Measurements from ENCODE around the gene SARS2.

Gene SARS2

DNA sequence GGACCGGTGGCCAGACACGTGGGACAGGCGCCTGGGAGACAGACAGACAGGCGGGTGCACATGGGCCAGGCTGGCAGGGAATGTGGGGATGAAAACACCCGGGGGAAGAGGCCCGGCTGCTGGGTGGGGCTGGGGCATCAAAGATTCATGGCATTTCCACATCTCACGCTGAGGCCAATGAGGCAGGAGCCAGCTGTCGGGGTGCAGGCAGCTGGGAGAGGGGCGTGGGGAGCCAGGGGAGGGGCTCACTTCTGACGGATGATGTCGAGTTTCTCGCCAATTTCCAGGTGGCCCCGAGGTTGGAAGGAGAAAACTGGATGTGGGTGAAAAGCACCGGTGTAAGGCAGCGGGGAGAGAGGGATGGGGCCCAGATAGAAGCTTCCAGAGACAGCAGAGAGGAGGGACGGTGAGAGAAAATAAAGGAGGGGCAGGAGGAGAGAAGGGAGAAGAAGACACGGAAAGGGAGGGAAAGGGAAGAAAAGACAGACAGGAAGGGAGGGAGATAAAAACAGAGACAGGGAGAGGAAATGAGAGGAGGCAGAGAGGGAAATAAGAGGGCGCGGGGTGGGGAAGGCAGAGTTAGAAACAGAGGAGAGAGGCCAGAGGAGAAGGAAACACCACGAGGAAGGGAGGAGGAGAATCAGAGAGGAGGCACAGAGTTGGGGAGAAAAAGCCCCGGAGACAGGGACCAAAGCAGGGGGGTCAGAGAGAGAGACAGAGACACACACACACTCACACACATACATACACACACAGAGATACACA is 10.5 kb downstream of the SARS2 start:
- no peak for DNase-seq

DNA sequence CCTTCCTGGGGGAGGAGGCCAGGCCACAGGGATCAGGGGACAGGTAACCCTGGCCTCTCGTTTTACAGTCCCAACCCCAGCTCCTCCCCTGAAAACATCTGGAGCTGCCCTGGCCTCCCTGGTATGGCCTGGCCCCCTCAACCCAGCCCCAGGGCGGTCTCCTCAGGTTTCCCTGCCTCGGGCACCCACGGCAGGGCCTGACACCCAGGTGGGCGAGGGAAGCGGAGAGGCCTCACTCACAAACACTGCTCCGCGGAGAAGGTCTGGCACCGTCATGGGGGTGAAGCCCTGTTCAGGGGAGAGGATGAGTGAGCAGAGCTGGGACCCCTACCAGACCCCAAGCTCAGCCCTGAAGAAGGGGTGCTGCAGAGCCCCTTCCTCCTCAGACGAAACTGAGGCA is 12.0 kb downstream of the SARS2 start:
- no peak for DNase-seq

DNA sequence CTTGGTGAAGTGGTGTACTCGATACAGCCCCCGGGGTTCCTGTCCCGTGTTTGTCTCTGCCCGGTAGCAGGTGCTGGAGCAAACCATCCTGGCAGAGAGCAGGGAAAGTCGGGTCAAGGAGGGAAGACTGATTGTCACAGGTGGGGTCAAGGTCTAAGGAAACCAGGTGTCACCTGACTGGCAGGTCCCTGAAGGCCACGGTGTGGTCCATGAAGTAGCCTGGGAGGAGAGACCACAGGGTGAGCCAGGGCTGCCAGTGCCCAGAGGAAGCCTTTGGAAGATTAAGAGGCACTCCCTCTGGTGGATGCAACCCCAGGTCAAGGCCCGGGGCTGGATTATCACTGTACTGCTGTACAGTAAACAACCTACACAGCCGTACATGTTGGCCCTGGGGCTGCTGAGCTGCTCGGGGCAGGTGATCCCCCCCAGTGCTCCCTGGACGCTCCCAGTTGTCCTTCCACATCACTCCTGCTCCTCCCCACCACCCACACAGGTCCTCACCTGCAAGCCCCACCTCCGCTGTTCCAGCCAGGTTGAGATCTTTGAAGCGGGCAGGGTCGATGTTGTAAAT is 12.6 kb downstream of the SARS2 start:
- no peak for DNase-seq

DNA sequence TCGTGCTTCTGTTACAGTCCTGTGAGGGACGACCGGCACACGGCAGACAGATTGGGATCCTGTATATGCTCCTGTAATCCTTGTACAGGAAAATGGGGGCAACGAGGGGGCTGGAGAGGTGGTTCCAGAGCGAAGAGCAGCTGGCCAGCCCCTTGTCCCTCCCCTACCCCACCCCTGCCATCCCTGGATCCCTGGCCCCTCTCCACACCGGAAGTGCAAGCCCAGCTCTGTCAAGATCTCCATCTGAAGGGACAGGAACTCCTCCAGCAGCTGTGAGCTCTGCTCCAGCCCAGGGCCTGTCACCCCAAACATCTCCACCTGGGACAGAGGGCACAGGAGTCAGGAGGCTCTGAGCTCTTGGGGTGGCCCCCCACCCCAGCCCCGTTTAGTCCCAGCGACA is 13.0 kb downstream of the SARS2 start:
- DNase-seq, result no peak

DNA sequence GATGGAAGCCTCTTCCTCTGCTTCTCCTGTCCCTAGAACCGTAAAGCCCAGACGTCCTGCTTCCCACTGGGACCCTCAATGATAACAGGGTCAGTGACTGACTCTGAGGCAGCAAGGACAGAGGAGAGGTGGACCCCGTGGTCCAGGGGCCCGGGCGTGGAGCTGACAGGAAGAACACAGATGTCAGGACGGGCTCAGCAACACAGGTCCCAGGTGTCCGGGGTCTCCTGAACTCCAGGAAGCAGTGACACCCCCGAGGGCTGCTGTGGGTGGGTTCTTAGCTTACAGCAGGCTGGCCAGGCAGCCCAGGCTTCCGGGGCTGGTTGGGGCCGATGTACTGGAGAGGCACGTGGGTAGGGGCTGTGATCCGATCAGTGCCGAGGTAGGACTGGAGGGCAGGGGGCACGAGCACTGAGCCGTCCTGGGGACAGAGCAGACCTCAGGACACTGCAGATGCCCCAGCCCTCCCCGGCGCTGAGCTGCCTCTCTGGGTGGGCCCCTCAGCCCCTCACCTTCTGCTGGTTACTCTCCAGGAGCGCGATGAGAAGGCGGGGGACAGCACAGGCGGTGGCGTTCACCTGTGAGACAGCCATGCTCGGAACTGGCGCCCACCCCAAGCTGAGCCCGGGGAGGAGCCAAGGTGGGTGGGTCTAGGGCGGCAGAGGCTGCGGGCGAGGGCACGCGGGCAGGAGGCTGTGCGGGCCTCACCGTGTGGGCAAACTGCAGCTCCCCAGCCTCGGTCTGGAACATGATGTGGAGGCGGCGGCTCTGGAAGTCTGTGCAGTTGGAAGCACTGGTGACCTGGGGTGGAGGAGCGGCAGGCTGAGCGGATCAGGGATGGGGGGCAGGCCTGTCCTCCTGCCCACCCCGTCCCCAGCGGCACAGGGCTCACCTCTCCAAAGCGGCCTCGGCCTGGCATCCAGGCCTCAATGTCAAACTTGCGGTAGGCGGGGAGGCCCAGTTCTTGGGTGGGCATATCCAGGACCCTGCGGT is 14.9 kb downstream of the SARS2 start:
- DNase-seq, result no peak

DNA sequence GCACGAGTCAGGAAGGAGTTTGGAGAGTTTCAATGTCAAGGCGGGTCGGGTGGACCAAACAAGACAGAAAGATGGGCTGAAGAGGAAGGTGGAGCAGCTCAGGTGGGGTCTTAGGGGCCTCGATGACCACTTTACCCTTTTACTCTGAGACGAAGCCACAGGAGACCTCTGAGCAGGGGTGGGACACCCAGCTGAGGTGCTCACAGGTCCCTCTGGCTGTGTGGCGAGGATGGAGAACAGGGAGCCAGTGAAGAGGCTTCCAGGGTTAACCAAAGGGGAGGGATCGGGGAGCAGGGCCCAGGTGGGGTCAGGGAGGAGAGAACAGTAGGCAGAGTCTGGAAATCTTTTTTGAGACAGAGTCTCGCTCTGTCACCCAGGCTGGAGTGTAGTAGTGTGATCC is 16.6 kb downstream of the SARS2 start:
- no peak for DNase-seq

DNA sequence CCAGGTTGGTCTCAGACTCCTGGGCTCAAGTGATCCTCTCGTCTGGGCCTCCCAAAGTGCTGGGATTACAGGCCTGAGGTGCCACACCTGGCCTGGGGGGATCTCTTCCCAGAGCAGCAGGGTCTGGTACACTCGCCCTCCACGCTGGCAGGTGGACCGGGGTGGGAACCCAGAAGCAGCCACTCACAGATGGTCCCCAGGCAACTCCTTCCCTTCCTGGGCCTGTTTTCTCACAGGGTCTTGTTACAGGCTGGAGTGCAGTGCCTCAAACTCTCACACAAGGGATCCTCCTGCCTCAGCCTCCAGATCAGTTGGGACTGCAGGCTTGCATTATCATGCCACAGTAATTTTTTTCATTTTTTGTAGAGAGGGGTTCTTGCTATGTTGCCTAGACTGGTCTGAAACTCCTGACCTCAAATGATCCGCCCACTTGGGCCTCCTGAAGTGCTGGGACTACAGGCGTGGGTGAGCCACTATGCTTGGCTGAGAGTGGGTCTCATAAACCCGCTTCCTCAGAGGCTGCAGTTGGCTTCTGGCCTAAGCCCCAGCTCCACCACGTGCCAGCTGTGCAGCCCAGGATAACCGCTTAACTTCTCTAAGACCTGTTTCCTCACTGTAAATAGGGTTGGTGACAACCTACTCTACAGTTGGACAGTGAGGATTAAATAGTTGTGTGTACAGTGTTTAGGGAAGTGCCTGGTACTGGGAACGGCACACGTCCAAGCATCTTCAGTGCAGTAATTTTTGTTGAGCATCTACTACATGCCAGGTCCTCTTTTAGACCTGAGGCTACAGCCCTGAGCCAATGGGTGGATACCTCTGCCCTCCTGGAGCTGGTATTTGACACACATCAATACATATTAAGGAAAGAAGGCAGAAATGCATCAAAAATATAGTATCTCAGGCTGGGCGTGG is 17.7 kb downstream of the SARS2 start:
- no peak for DNase-seq

DNA sequence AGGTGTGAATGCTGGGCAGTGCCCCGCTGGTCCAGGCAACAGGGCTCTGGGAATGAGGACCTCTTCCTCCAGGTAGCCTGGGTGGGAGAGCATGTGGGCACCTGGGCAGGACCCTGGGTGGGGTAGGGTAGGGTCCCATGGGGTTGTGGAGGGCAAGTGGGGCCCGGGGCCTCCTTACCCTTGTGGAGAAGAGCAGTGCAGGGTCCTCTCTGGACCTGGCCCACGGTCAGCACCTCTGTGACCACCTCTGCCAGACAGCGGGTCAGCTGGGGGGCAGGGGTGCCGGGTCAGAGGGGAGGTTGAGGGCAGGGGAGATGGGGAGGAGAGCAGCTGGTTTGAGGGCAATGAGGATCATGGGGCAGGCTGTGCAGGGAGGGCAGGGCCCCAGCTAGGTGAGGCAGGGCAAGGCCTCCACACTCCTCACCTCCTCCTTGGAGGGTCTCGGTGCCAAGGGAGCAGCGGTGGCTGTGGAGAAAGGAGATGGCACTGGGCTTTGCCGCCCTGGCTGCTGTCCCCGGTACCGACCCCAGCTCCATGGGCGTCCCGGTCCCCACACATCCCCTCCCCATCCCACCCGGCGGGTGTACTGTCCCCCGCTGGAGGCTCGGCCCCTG is 19.1 kb downstream of the SARS2 start:
- no peak for DNase-seq

DNA sequence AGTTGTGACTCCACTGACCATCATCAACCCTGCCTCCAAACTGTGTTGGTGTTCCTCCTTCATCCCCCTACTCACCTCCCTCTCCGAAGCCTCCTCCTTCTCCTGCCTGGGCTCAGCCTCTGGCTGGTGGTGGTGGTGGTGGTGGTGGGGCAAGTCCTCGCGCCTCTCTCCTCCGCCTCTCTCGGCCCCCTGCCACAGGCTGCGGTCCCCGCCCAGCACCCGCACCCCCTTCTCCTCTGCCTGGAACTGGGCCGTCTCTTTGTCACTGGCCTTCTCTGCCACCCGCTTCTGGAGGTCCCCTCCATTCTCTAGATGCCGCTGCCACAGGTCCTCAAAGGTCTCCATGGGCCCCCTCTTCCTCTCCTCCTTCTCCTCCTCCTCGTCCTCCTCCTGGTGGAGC is 20.1 kb downstream of the SARS2 start:
- no peak for DNase-seq

DNA sequence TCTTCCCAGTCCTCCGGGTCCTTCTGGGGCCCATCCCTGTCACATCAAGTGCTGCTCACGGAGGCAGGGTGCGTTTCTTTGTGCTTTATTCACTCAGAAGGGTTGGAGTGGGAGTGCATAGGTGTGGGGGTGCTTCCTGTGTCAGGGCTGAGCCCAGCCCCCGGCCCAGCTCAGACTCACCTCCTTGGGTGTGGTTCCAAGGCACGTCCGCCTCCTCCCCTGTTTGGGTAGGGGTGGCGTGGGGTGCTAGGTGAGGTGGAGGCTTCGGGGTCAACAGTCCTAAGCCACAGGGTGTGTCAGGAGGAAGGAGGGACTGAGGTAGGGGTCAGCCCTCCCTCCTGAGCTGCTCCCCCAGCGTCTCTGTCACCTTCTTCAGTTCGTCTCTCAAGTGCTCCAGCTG is 21.7 kb downstream of the SARS2 start:
- peak in 1 of 58 donors; percentile 24 for DNase-seq

DNA sequence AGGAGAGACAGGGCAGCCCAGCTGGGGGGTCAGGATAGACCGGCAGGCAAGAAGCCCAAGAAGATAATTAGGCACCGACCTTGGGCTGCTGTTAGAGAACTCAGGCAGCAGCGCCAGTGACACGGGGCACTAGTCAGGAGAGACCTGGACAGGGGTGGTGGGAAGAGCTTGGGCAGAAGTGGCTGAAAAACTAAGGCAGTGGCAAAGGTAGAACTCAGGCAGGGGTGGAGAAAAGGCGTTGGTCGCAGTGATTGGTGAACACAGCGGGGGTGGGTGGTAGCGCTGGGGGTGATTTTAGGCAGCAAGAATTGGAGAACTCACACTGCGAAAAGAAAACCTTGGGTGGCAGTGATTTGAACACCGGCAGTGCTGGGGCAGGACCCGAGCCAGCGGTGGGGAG is 22.9 kb downstream of the SARS2 start:
- no peak for DNase-seq

DNA sequence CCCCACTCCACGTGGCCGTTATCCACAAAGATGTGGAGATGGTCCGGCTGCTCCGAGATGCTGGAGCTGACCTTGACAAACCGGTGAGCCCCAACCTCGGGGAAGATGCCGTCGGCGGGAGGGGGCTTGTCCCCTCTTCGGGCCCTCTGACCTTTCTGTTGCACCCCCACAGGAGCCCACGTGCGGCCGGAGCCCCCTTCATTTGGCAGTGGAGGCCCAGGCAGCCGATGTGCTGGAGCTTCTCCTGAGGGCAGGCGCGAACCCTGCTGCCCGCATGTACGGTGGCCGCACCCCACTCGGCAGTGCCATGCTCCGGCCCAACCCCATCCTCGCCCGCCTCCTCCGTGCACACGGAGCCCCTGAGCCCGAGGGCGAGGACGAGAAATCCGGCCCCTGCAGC is 23.3 kb downstream of the SARS2 start:
- DNase-seq, result no peak

DNA sequence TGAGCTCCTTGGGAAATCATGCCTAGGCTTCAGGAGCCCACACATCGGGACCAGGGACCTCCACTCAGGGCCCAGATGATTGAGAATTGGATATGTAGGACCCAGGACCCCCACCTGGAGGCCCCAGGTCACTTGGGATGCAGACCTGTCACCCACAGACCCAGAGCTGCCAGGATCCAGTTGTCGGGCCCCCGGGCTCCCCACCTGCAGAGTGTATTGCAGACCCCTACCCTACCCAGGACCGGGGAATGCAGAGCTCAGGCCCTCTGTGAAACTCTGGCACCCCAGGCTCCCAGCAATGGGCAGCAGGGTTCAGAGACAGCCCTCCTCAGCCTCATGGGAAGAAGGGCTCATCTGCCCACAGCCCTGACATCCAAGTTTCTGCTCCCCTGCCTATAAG is 24.9 kb downstream of the SARS2 start:
- no peak for DNase-seq

DNA sequence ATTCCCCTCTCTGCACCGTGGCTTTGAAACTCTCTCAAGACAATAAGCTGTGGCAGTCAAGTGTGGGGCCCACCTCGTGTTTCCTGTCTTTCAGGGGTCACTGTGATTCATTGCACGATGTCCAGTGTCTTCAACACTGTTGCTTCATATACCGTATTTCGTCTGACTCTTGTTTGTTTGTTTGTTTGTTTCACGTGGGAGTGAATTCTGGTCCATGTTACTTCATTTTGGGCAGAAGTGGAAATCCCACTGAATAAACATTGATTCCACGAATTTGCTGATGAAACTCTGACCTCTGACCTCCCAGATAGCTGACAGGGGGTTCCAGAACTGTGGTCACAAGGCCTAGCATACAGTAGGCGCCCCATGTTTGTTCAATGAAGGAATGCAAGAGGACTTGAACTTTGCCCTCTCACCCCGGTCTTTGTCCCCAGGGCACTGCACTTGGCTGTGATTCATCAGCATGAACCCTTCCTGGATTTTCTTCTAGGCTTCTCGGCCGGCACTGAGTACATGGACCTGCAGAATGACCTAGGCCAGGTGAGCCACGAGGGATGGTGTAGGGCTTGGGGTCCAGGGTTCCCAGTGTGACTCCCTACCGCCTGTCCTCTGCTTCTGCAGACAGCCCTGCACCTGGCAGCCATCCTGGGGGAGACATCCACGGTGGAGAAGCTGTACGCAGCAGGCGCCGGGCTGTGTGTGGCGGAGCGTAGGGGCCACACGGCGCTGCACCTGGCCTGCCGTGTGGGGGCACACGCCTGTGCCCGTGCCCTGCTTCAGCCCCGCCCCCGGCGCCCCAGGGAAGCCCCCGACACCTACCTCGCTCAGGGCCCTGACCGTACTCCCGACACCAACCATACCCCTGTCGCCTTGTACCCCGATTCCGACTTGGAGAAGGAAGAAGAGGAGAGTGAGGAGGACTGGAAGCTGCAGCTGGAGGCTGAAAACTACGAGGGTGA is 25.7 kb downstream of the SARS2 start:
- no peak for DNase-seq

DNA sequence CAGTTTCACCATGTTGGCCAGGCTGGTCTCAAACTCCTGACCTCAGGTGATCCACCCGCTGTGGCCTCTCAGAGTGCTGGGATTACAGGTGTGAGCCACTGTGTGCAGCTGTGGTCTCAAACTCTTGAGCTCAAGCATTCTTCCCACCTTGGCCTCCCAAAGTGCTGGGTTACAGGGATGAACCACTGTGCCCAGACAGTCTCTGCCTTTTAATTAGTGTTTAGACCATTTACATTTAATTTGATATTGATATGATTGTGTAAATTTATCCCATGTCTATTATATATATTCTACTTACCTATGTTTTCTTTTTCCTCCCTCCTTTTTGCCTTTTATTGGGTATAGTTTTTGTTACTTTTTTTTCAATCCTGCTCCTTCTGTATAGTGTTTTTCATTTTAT is 28.9 kb downstream of the SARS2 start:
- DNase-seq, result no peak

DNA sequence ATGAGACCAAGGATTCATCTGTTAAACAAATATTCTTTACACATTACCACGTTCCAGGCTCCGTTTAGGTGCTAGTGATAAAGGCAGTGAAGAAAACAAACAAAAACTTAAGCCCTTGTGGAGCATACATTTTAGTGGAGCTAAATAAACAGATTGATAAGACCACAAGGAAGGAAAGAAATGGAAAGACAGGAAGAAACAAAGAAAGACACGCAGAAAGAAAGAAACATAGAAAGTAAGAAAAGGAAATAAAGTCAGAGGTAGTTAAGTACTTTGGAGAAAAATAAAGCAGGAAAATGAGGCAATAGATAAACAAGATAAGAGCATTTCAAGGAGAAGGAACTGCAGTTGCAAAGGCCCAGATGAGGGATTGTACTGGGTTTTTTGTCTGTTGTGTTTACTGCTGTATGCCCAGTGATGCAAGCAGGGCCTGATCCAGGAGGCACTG is 29.8 kb downstream of the SARS2 start:
- no peak for DNase-seq

DNA sequence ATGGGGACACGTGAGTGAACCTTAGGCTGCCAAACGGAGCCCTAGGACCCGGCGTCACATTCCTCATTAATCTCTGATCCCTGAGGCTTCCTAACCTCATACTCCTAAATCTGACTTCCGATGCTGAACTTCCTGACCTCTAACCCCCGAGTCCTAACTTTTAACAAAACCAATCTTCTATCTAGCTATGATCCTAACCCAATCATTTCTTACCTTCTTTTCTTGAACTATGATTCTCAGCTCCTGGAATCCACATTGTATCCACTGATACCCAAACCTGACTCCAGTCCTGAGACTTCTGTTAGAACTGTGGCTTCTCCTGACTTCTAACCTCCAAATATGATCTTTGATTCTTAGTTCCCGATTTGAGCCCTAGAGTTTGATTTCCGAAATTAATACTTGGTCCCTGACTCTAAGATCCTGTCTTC is 30.3 kb downstream of the SARS2 start:
- no peak for DNase-seq

DNA sequence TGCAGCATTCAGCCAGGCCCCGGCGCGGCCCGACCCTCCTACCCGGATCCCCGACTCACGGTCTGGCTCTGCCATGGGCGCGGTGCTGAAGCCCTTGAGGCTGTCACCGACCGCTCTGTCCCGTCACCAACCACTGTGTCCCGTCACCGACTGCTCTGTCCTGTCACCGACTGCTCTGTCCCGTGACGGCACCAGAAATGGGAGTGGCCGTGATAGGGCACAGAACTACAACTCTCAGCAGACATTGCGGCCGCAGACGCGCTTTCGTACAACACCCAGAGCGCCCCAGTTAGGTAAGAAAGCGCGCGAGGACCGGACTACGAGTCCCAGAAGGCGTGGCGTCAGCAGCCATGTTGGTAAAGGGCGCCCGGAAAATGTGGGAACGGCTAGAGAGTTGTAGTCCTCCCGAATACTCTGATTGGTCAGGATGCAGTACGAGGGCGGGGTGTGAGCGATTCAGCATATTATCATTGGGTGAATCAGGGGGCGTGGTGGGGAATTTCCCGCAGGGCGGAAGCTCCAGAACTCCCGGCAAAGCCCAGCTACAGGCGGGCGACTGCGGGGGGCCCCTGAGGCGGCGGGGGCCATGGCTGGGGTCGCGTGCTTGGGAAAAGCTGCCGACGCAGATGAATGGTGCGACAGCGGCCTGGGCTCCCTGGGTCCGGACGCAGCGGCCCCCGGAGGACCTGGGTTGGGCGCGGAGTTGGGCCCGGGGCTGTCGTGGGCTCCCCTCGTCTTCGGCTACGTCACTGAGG is 30.9 kb downstream of the SARS2 start, which contains the start of the genes NFKBIB and SIRT2:
NFKBIB (plus strand) TSS at position 523 of the 755 bp plus-strand sequence; CDS start at position 587, 64 bp downstream.
SIRT2 (minus strand) TSS at position 172 of the 755 bp plus-strand sequence; CDS start at position 75, 97 bp downstream.
- DNase-seq, result peak; percentile 88 to 100 (median 100)
